B cell (primary cell): ENCODE data around the gene TMEM131L.

Source experiments
- EZH2 ChIP-seq: IDR thresholded peaks from 2 replicates; pipeline ENCODE4 v1.6.1; 2012; ENCODE audit warnings: borderline replicate concordance, low read depth, mild to moderate bottlenecking, moderate library complexity, low read length; ENCODE audit not compliant: insufficient read depth, poor library complexity, severe bottlenecking
- TF ChIP-seq, protein P1 (sequence below): fragments of 200-600 bp; IDR thresholded peaks from one replicate; pipeline ENCODE4 v1.8.0; 2022; ENCODE audit warnings: antibody characterized with exemption, mild to moderate bottlenecking

DNA sequence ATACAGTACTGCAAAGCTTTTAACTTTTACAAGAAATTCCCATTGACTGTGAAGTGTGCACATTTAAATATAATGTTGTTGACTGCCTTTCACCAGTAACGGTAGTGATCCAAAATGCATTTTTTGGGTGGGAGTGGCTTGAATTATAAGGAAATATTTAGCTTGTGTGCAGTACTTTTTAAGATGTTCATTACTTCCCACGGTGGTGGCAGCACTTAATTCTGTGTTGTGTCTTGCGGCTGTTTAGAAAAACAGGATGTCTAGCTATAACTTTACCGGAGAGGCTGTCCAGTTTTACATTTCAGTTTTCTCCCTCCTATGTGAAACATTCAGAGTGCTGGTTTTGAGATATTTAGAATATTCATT is 1.7 kb downstream of the TMEM131L start:
- TF ChIP-seq, protein P1, sequence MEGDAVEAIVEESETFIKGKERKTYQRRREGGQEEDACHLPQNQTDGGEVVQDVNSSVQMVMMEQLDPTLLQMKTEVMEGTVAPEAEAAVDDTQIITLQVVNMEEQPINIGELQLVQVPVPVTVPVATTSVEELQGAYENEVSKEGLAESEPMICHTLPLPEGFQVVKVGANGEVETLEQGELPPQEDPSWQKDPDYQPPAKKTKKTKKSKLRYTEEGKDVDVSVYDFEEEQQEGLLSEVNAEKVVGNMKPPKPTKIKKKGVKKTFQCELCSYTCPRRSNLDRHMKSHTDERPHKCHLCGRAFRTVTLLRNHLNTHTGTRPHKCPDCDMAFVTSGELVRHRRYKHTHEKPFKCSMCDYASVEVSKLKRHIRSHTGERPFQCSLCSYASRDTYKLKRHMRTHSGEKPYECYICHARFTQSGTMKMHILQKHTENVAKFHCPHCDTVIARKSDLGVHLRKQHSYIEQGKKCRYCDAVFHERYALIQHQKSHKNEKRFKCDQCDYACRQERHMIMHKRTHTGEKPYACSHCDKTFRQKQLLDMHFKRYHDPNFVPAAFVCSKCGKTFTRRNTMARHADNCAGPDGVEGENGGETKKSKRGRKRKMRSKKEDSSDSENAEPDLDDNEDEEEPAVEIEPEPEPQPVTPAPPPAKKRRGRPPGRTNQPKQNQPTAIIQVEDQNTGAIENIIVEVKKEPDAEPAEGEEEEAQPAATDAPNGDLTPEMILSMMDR = no peak
- no peak for TF ChIP-seq EZH2
